K562 (cell line): ENCODE data around the gene SELENOI. TPM values are rescaled to one million over a fixed set of nuclear protein-coding genes. Genes with fewer than 3 reads are reported as not detected.
A peak's percentile ranks its signal among the peaks of the same experiment; 100 is the strongest.

Experiments
- CHD1 ChIP-seq: fragments of 200-600 bp; sonication (generic); IDR thresholded peaks from one replicate; pipeline ENCODE4 v1.6.1; 2012; ENCODE audit warnings: mild to moderate bottlenecking, moderate library complexity, low read length, inconsistent platforms
- DDX20 ChIP-seq: fragments of 450-650 bp; IDR thresholded peaks from 2 replicates; pipeline ENCODE4 v1.6.1; 2016; ENCODE audit warnings: missing genetic modification characterization, low read depth, mild to moderate bottlenecking, missing compliant biosample characterization, moderate library complexity
- HNRNPH1 ChIP-seq: fragments of 200-400 bp; formaldehyde crosslinking; optimal IDR thresholded peaks from 2 replicates; pipeline ENCODE3; 2017; ENCODE audit warnings: low read depth, mild to moderate bottlenecking, low read length, moderate library complexity
- MAFF ChIP-seq: IDR thresholded peaks from 2 replicates; pipeline ENCODE4 v1.6.1; 2012; ENCODE audit warnings: low read length, improper control_type of control experiment
- MAZ ChIP-seq, 2 experiments: fragments of 450-650 bp in 1 of 2; sonication (generic) in 1 of 2; formaldehyde crosslinking; IDR thresholded peaks in 1 of 2; conservative IDR thresholded peaks in 1 of 2; 2 replicates each; pipeline versions ENCODE4 v1.4.0 to v1.5.0; 2020; ENCODE audit warnings: mild to moderate bottlenecking in 1 of 2, missing genetic modification reagents in 1 of 2
- MECOM ChIP-seq: fragments of 250-450 bp; sonication (Bioruptor Pico); IDR thresholded peaks from 2 replicates; pipeline ENCODE4 v1.8.0; 2022; ENCODE audit warnings: inconsistent platforms
- MEF2A ChIP-seq: IDR thresholded peaks from 2 replicates; pipeline ENCODE4 v1.6.1; 2011; ENCODE audit warnings: low read depth, mild to moderate bottlenecking, low read length, moderate library complexity; ENCODE audit not compliant: control insufficient read depth
- NCOA1 ChIP-seq: fragments of 450-650 bp; IDR thresholded peaks from 2 replicates; pipeline ENCODE4 v1.6.1; 2016; ENCODE audit warnings: low read depth
- NR4A1 ChIP-seq, 2 experiments: fragments of 250-450 bp in 1 of 2; fragments of 450-650 bp in 1 of 2; sonication (Bioruptor Pico) in 1 of 2; IDR thresholded peaks; 2 replicates each; pipeline versions ENCODE4 v1.4.0 to v1.6.1; 2016 to 2020; ENCODE audit warnings: mild to moderate bottlenecking in 2 of 2, missing compliant biosample characterization in 1 of 2, missing genetic modification characterization in 1 of 2, moderate library complexity in 1 of 2
- PML ChIP-seq: IDR thresholded peaks from 2 replicates; pipeline ENCODE4 v1.6.1; 2012; ENCODE audit warnings: low read length, inconsistent platforms
- POLR3A ChIP-seq: IDR thresholded peaks from 2 replicates; pipeline ENCODE4 v1.6.1; 2011; ENCODE audit warnings: borderline replicate concordance, mild to moderate bottlenecking, moderate library complexity; ENCODE audit not compliant: insufficient read length, insufficient read depth; ENCODE audit errors: extremely low read depth
- PURB ChIP-seq: sonication (generic); formaldehyde crosslinking; IDR thresholded peaks from 2 replicates; pipeline ENCODE4 v1.9.0; 2021; ENCODE audit warnings: low read depth, mild to moderate bottlenecking, missing genetic modification reagents
- SMARCE1 ChIP-seq: fragments of 450-650 bp; IDR thresholded peaks from 2 replicates; pipeline ENCODE4 v1.7.1; 2016; ENCODE audit warnings: mild to moderate bottlenecking
- SRSF1 ChIP-seq: fragments of 200-400 bp; formaldehyde crosslinking; IDR thresholded peaks from 2 replicates; pipeline ENCODE4 v1.6.1; 2017; ENCODE audit warnings: mild to moderate bottlenecking, low read depth, low read length, moderate library complexity
- ZNF324 ChIP-seq: fragments of 250-450 bp; sonication (Bioruptor Pico); IDR thresholded peaks from 2 replicates; pipeline ENCODE4 v1.4.0; 2020; ENCODE audit warnings: mild to moderate bottlenecking
- ZNF764 ChIP-seq: fragments of 250-450 bp; sonication (Bioruptor Pico); IDR thresholded peaks from 2 replicates; pipeline ENCODE4 v1.4.0; 2020; ENCODE audit warnings: low read depth, mild to moderate bottlenecking, moderate library complexity
- polyA plus RNA-seq, 8 experiments: library from polyadenylated mRNA; depleted of rRNA in 4 of 8; stranded (reverse) in 5 of 8; unstranded in 3 of 8; fragments of >200 nt; fragmentation: Nextera tagmentation in 2 of 8; fragmentation: Illumina TruSeq in 1 of 8; extraction: Ambion mirVana in 2 of 8; extraction: Trizol in 1 of 8; gene quantifications; 2 replicates each; pipeline versions ENCODE4 v1.2.1 to v1.2.3, GENCODE V29; 2011 to 2014; ENCODE audit warnings: inconsistent platforms in 1 of 8, missing spikeins in 1 of 8
- total RNA-seq, 7 experiments: library from RNA; depleted of rRNA in 6 of 7; stranded (reverse); fragments of >200 nt in 6 of 7; fragmentation: Illumina TruSeq in 2 of 7; extraction: Trizol in 2 of 7; gene quantifications; 2 replicates each; pipeline versions ENCODE4 v1.2.1 to v1.2.3, GENCODE V29; 2011 to 2021; ENCODE audit warnings: low replicate concordance in 1 of 7
- TF ChIP-seq, protein P1 (sequence below): sonication (generic); formaldehyde crosslinking; IDR thresholded peaks from 2 replicates; pipeline ENCODE4 v1.8.1; 2023; ENCODE audit warnings: mild to moderate bottlenecking, missing genetic modification reagents, moderate library complexity
- TF ChIP-seq, protein P2 (sequence below): sonication (generic); formaldehyde crosslinking; IDR thresholded peaks from 2 replicates; pipeline ENCODE4 v1.8.0; 2023; ENCODE audit warnings: missing genetic modification reagents, mild to moderate bottlenecking, borderline replicate concordance
- TF ChIP-seq, protein P3 (sequence below): fragments of 450-650 bp; formaldehyde crosslinking; IDR thresholded peaks from 2 replicates; pipeline ENCODE4 v1.4.0; 2020; ENCODE audit warnings: mild to moderate bottlenecking, moderate library complexity

The SELENOI gene
- total and polyA plus RNA-seq, 9 of the 15 experiments (the other 6 are each of a cell fraction or from before 2014, with no cell fraction given) = 9.6 to 46.9 (median 24.4) TPM

DNA sequence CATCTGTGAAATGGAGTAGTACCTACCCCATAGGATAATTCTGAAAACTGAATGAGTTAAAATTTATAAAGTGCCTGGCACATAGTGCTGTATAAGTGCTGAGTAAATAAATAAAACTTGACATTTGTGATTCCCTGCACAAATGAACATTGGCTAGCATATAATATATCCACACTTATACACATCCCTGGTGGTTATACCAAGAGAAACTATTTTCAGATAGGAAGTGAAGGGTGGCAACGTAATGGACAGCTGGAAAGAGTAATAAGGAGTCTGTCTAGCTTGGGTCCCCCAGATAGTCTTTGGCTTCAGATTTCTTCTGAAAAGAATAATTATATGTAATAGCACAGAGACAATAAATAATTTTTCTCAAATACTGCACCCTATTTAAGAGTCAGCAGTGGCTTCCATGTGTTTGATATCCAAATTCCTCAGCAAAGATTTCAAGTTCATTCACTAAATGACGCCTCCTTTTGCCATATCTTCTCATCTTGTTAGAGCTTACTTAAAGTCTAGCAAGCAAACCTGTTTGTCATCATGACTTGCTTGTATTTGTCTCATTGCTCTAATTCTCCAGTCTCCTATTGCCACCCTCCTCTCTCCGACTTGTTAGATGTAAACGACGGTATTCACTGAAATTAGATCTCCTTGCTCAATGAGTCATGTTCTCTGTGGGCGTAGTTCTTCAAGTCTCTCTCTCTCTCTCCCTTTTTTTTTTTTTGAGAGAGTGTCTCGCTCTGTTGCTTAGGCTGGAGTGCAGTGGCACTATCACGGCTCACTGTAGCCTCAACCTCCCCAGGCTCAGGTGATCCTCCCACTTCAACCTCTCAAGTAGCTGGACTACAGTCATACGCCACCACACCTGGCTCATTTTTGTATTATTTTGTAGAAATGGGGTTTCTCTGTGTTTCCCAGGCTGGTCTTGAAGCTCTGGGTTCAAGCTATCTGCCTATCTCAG lies 9.4 kb downstream of the SELENOI start (continued):
- peak in 1 of 2 experiments; percentile 31; a peak in 1 of 4 replicates for TF ChIP-seq MAZ (CRISPR knock-in tag; conservative IDR thresholded peaks at IDR 0.05 in 1 of 2, IDR thresholded peaks at IDR 0.05 in 1 of 2)
- TF ChIP-seq POLR3A = no peak
- TF ChIP-seq NR4A1 (CRISPR knock-in tag; IDR thresholded peaks at IDR 0.05) = no peak
- no peak for TF ChIP-seq NR4A1 (tag; IDR thresholded peaks at IDR 0.05)
- no peak for TF ChIP-seq HNRNPH1
- peak; percentile 97 for TF ChIP-seq SMARCE1
- TF ChIP-seq SRSF1 = no peak
- TF ChIP-seq DDX20 (tag) = no peak
- no peak for TF ChIP-seq PURB
- TF ChIP-seq MEF2A = no peak
- no peak for TF ChIP-seq MECOM (CRISPR knock-in tag)
- TF ChIP-seq ZNF324 (CRISPR knock-in tag) = no peak
- TF ChIP-seq, protein P1, sequence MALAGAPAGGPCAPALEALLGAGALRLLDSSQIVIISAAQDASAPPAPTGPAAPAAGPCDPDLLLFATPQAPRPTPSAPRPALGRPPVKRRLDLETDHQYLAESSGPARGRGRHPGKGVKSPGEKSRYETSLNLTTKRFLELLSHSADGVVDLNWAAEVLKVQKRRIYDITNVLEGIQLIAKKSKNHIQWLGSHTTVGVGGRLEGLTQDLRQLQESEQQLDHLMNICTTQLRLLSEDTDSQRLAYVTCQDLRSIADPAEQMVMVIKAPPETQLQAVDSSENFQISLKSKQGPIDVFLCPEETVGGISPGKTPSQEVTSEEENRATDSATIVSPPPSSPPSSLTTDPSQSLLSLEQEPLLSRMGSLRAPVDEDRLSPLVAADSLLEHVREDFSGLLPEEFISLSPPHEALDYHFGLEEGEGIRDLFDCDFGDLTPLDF (CRISPR knock-in tag) = no peak
- TF ChIP-seq ZNF764 (CRISPR knock-in tag) = no peak
- TF ChIP-seq, protein P2, sequence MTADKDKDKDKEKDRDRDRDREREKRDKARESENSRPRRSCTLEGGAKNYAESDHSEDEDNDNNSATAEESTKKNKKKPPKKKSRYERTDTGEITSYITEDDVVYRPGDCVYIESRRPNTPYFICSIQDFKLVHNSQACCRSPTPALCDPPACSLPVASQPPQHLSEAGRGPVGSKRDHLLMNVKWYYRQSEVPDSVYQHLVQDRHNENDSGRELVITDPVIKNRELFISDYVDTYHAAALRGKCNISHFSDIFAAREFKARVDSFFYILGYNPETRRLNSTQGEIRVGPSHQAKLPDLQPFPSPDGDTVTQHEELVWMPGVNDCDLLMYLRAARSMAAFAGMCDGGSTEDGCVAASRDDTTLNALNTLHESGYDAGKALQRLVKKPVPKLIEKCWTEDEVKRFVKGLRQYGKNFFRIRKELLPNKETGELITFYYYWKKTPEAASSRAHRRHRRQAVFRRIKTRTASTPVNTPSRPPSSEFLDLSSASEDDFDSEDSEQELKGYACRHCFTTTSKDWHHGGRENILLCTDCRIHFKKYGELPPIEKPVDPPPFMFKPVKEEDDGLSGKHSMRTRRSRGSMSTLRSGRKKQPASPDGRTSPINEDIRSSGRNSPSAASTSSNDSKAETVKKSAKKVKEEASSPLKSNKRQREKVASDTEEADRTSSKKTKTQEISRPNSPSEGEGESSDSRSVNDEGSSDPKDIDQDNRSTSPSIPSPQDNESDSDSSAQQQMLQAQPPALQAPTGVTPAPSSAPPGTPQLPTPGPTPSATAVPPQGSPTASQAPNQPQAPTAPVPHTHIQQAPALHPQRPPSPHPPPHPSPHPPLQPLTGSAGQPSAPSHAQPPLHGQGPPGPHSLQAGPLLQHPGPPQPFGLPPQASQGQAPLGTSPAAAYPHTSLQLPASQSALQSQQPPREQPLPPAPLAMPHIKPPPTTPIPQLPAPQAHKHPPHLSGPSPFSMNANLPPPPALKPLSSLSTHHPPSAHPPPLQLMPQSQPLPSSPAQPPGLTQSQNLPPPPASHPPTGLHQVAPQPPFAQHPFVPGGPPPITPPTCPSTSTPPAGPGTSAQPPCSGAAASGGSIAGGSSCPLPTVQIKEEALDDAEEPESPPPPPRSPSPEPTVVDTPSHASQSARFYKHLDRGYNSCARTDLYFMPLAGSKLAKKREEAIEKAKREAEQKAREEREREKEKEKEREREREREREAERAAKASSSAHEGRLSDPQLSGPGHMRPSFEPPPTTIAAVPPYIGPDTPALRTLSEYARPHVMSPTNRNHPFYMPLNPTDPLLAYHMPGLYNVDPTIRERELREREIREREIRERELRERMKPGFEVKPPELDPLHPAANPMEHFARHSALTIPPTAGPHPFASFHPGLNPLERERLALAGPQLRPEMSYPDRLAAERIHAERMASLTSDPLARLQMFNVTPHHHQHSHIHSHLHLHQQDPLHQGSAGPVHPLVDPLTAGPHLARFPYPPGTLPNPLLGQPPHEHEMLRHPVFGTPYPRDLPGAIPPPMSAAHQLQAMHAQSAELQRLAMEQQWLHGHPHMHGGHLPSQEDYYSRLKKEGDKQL = no peak
- no peak for TF ChIP-seq CHD1
- peak; percentile 15; the same call in 1 of the 2 replicates for TF ChIP-seq PML
- peak; percentile 91 for TF ChIP-seq MAFF
- TF ChIP-seq, protein P3, sequence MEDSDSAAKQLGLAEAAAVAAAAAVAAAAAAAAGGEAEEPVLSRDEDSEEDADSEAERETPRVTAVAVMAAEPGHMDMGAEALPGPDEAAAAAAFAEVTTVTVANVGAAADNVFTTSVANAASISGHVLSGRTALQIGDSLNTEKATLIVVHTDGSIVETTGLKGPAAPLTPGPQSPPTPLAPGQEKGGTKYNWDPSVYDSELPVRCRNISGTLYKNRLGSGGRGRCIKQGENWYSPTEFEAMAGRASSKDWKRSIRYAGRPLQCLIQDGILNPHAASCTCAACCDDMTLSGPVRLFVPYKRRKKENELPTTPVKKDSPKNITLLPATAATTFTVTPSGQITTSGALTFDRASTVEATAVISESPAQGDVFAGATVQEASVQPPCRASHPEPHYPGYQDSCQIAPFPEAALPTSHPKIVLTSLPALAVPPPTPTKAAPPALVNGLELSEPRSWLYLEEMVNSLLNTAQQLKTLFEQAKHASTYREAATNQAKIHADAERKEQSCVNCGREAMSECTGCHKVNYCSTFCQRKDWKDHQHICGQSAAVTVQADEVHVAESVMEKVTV (CRISPR knock-in tag) = no peak
- TF ChIP-seq NCOA1 = peak; percentile 59; the same call in 1 of the 2 replicates
